COLO829 (cell line): ENCODE results near the gene ADCY3.

Experiments
- DNase-seq: peaks from one replicate; pipeline ENCODE4 v3.0.0; 2012; ENCODE audit warnings: low spot score

ADCY3 gene

DNA sequence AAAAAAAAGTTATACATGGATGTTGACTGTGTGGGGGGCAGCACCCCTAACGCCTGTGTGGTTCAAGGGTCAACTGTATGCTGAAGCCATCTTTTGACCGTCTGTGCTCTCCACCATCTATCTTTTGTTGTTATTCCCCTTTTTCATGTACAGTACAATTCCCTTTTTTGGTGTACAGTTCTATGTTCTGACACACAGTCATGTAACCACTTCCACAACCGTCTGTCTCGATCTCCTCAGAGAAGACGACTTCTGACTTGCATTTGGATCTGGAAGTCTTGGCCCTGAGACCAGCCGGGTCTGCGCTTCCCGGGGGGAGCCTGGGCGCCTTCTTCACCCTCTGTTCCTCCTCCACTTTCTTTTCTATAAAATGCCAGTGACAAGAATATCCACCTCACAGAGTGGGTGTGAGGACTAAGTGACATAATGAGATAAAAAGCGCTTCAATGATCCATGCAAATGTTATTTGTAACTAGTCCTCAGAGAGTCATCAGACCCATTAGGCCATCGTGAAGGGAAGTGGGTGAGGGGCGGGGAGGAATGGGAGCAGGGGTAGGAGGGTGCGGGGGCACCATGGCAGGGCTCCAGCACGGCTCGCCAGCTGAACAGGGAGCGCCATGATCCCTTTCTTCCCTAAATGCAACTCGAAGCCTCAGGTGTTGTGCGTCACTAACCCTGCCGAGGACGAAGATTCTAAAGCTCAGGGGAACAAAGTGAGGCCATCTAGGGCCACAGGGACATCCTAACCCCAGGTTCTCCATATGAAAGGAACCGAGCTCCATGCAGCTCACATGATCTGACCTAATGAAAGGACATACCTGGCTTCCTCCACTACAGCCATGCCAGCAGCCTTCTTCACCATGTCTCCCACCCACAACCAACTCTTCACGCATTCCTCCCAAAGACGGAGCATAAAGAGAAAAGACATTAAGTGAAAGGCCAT, 16.6 kb downstream of the ADCY3 start:
- no peak for DNase-seq

- no peak for DNase-seq
Observed at GRCh38 chr2:24899361-24899910, 20.6 kb downstream of the ADCY3 start.

DNA sequence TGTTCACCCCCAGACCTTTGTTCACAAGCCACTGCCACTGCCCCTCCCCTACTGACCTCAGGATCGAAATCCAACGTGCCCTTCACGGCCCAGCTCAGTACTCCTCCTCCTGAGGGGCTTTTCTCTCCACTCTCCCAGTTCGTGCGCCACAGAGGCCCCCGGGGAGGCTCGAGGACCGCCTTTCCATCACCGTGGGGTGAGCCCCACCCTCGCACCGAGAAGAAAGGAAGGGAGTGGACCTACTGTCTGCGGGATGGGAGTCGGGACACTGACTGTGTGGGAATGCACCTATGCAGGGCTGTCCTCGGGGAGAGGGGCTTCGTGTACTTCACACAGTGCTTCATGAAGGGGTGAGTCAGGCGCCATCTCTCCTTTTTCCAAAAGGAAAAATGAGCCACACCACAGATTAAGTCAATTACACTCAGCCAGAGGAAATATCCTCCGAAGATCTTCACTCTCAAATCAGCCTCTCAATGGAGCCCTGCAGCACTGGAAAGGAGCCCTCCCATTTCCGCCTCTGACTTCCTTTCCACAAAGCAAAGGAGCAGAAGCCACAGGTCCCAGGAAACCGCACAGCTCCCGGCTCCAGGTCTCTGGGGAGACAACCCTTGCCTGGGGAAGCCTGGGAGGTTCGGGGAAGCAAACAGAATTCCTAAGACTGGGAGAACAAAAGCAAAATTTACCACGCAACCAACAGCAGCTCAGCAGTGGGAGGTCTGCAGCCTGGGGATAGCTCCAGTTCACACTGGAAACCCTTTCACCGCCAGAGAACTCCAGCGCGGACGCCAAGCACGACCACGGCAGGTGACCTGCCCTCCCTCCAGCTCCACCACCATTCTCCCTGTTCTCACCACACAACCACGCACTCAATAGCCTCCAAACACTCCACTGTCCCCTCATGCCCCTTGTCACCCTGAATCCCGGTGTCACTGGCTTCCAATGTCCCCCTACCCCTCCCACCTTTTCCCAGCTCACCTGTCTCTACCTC, 21.6 kb downstream of the ADCY3 start:
- DNase-seq, result no peak

DNA sequence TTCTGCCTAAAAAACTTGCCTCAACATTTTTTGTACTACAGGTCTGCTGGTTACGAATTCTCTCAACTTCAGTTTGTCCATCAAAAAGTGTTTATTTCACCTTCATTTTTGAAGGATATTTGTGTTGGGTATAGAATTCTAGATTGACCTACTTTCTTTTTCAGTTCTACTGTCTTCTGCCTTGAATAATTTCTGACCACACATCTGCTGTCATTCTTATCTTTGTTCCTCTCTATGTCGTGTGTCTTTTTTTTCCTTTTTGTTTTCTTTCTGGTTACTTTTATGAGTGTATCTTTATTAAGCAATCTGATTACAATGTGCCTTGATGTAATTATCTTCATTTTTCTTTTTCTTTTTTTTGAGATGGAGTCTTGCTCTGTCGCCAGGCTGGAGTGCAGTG, 25.3 kb downstream of the ADCY3 start:
- no peak for DNase-seq

GRCh38 chr2:24893934-24894333, 26.1 kb downstream of the ADCY3 start:
- no peak for DNase-seq

DNA sequence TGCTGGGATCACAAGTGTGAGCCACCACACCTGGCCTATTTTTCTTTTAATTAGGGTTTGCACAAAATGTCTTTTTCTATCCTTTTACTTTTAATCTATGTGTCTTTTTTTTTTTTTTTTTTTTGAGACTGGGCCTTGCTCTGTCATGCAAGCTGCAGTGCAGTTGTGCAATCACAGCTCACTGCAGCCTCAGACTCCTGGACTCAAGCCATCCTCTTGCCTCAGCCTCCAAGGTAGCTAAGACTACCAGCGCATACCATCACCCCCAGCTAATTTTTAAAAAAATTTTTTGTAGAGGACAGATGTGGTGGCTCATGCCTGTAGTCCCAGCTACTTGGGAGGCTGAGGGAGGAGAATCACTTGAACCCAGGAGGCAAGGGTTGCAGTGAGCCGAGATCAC, 27.1 kb downstream of the ADCY3 start:
- no peak for DNase-seq

GRCh38 chr2:24891201-24891600, 28.8 kb downstream of the ADCY3 start:
- DNase-seq, result no peak

DNA sequence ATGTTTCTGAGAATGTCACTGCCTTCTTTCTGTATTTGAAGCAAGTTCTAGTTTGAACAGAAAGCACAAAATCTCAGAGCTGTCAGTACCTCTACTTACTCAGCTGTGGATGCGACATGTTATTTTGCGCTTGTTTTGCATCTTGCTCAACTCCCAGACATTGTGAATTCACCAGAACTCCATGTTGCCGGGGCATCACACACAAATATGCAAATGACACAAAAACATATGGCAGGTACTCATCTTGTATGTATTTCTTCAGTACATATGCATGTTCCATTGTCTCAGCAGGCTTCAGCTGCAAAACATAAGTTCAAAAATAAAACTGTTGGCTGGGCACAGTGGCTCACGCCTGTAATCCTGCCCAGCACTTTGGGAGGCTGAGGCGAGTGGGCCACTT, 30.8 kb downstream of the ADCY3 start:
- no peak for DNase-seq

- no peak for DNase-seq
Observed at GRCh38 chr2:24888177-24888576, 31.9 kb downstream of the ADCY3 start.

- DNase-seq, result no peak
Observed at GRCh38 chr2:24887307-24887874, 32.6 kb downstream of the ADCY3 start.

DNA sequence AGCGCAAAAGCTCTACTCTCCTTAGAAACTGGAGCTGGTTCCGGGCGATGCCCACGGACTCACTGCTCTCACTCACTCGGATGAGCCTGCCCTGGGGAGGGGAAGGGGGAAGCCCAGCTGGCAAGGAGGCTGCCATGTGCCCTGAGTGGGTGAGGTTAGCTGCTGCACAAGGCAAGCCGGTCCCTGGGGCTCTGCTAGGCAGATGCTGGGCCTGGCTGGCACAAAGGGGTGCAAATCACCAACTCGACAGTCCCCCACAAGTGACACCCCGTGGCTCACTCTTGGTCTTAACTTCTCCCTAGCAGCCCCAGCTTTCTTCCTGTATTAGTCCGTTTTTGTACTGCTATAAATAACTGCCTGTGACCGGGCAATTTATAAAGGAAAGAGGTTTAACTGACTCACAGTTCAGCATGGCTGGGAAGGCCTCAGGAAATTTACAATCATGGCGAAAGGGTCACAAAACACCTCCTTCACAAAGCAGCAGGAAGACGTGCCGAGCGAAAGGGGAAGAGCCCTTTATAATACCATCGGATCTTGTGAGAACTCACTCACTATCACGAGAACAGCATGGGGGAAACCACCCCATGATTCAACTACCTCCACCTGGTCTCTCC, 33.2 kb downstream of the ADCY3 start:
- DNase-seq, result no peak

DNA sequence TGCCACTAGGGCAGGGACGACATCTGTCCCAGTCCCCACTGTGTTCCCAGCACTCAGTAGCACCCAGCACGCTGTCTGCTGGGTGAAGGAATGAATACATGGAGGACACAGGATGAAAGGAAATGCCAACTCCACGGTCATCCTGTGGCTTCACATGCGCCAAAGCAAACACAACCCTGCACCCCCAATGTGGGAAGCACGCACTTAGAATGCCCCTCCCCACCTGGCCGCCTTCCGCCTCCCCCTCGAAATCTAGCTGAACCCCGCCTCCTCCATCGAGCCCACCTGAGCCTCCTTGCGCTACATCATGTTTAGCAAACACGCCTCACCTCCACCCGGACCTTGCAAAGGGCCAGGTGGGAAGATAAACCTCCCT, 33.9 kb downstream of the ADCY3 start:
- DNase-seq, result no peak

DNA sequence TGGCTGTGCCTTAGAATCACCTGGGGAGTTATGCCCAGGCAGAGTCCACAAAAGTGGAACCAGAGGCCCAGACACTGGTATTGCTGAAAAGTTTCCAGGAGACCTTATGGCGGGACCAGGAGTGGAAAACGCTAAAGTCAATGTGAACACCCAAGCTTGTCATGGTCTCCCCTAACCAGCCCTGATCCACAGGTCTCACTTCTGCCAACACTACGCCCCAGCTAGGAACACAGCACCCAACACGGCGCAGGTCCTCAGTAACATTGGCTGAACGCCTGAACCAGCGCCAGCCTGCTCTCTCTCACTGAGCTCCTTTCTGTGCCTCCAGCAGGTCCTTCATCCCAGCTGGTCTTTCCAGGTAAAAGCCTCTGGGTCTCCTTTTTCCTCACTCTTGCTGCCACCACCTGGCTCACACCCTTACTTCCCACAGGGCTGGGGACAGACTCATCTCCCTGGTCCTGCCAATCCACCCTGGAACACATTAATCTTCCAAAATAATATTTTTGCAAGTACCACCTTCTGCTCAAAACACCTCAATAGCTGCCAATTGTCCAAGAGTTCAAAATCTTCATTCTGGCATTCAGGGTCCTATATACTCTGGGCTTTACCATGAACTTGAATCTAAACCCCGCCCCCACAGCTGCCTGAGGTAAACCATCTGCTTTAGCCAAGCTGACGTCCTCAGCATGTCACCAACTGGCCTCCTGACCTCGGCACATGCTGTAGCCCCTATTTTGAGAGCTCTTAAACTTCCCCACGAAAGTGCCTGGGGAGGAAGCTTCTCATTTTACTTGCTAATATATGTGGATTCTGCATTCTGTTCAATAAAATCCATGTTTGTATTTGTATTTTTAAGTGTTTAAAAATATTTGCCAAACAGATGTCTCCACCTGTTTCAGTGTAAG, 34.6 kb downstream of the ADCY3 start:
- no peak for DNase-seq

GRCh38 chr2:24883946-24884345, 36.1 kb downstream of the ADCY3 start:
- DNase-seq, result no peak

GRCh38 chr2:24881623-24882022, 38.4 kb downstream of the ADCY3 start:
- no peak for DNase-seq

- no peak for DNase-seq
Observed at GRCh38 chr2:24881158-24881557, 38.9 kb downstream of the ADCY3 start.

DNA sequence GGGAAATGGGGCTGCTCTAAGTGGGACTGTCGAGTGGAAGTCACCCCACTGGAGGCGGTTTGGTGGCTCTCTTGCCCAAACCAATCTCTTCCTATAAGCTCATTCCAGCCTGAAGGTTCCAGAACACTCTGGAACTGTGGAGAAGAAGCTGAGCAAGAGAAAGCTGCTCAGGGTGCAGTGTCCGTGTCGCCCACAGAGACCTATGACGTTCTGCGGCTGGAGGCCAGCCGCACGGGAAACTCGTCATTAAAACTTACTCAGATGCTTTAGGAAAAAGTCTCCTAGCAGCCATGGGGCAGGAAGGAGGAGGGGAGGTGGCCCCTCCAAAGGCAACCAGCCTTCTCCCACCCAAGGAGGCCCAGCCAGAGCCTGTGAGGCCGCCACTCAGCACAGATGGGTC, 41.7 kb downstream of the ADCY3 start:
- no peak for DNase-seq

- no peak for DNase-seq
Observed at GRCh38 chr2:24877646-24878045, 42.4 kb downstream of the ADCY3 start.

- DNase-seq, result no peak
Observed at GRCh38 chr2:24877067-24877466, 43.0 kb downstream of the ADCY3 start.

DNA sequence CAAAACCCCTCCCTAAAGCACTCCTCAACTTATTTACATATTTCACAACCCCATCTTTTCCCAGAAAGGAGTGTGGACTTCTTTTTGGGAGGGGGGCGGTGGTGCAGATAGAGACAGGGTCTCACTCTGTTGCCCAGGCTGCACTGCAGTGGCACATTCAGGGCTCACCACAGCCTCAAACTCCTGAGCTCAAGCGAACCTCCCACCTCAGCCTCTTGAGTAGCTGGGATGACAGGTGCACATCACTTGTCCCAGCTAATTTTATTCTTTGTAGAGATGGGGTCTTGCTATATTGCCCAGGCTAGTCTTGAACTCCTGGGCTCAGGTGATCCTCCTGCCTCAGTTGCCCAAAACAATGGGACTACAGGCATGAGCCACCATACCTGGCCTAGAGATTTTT, 44.1 kb downstream of the ADCY3 start:
- no peak for DNase-seq

DNA sequence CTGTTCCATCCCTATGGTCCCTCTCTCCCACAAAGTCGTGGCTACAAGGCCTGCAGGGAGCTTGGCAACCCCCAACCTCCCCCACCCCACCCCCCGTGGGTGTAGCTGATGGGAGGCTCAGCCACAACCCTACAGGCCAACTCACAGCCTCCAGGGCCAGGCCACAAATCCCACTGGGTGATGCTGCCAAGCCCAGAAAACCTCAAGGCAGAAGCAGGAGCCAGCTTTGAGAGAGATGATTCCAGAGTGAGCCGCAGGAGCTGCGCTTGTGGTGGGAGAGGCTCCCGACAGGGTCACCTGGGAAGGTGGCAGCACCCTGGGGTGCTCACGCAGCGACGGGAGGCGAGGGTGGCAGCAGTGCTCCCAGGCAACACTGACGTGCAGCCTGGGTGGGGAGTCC, 44.8 kb downstream of the ADCY3 start:
- no peak for DNase-seq
